GM18502 (cell line): ENCODE measurements around the gene UBE2L3.
A peak's percentile ranks its signal among the peaks of the same experiment; 100 is the strongest.
"Not testable (repeated sequence)": the region's sequence is repeated elsewhere in the genome, so short reads cannot be mapped to it uniquely, and the experiment has no call there.

Experiments
- ATAC-seq: cut with Tn5 transposase; IDR thresholded peaks from one replicate; pipeline ENCODE4 v1.9.1; 2021; ENCODE audit warnings: mild to moderate bottlenecking; ENCODE audit not compliant: unreplicated experiment, poor library complexity

The UBE2L3 gene

DNA sequence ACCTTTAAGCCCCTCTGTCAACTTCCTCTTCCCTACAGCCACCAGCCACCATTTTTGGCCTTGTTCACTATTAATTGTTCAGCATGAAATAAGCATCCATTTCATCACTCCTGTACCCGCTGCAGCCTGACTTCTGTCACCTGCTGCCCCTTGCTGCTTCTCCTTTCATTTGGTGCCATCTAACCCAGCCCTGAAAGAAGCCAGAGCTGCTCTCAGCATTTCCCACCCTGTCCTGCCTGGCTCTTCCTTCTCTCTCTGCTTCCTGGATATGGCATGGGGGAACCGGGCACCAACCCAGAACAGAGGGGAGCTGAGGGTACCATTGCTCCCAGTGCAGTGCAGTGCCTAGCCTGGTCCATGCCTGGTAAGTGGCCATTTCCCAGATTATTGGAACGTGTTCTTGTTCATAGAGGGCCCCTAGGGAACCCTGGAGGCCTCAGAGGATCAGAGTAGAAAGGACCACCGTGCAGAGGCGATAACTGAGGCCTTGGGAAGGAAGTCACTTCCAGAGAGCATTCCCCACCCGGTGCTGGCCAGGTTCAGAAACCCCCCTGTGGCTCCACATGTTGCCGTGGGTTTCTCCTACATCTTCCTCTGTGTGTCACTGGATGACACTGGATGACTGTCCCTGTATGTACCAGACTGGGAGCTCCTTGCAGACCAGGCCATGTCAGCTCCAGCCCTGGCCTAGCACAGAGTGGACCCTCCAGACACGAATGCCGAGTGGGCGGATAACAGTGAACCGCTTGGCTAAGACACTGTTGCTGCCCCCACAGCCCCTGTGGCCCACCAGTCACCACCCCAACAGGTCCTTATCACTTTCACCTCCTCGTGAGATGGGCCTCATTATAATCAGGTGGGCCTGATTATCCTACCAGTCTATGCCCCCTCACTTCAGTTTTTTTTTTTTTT is 57.6 kb downstream of the UBE2L3 start:
- ATAC-seq: no peak

- no peak for ATAC-seq
Measured at GRCh38 chr22:21626073-21626734, 58.7 kb downstream of the UBE2L3 start.

DNA sequence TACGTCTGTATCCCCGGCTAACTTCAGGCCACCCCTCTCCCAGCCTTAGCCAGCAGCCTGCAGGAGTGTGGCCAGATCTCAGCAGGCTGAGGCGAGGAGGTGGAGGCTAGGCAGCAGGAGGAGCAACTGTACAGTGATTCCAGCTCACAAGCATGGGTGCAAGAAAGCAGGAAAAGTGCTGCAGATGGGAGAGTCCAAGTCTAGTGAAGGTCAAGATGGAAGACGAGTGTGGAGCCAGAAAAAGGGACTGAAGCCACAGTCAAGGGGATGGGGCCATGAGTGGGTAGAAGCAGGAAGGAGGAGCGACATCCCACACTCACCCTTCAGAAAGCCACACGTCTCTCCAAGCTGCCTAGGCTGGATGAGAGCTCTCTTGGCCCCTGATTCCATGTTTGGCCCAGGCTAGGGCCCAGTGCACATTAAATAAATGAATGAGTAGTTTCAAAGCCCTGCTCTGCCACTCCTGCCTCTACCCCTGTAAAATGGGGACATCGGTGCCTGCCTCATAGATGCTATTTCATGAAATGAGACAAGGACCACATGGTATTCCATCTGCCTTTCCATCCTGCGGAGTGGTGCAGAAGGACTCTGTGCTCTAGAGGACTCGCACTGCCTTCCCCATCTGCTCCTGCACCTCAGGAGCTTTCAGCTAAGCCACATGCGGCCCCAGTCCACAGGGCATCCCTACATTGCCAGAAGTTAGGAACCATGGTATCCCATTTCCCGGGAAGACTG is 59.4 kb downstream of the UBE2L3 start:
- no peak for ATAC-seq

- no peak for ATAC-seq
Measured at GRCh38 chr22:21628386-21629254, 61.1 kb downstream of the UBE2L3 start.

GRCh38 chr22:21629255-21630149 is 62.0 kb downstream of the UBE2L3 start, which contains the start of gene YDJC:
YDJC (minus strand) TSS chr22:21630022; CDS start chr22:21630014, 8 bp downstream.
- peak; percentile 78 for ATAC-seq

DNA sequence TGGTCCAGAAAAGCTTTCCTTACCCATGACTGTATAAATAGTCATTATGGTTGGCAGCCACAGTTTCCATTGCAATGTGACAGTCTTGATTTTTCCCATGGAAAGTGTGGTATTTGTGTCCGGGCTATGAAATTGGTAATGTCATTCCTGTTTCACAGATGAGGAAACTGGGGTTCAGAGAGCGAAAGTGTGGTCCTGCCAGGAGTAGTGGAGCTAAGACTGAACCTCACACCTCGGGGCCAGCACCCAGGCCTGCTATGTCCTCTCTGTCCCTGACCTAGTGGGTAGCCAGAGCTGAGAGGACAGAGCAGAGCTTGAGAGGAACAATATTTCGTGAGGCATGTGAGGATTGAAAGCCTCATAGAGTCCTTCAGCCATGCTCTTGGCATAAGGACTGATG is 63.5 kb downstream of the UBE2L3 start:
- no peak for ATAC-seq

DNA sequence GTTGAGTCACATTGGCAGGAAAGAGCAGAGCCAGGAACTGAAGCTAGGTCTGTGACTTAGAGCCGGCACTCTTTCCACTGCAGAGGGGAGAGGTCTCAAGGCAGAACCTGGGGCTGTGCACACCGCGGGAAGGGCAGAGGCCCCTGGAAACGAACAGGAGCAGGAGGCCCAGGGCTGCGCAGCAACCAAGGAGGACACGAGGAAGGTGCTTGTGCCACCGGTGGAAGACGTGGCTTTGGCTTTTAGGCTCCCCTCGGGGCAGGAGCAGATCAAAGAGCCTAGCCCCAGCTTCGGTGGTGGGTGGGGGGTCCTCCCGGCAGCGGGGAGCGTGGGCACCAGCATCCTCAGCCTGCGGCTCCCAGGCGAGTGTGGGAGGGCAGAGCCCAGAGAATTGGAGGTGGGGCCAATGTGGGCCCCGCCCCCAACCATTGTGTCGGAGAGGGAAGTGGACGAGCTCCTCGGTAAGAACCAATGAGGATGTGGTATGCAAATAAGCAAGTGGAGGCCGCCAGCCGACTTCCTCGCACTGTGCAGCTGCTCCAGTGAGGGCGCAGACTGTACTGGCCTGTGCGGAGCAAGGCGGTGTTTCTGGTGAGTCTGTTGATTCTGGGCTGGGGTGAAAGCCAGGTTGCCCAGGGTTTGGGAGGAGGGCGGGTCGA is 64.9 kb downstream of the UBE2L3 start, which contains the start of gene CCDC116:
Gene CCDC116 (plus strand): TSS at position 524 of the 659 bp plus-strand sequence. CDS start 422 bp downstream, outside the sequence.
- no peak for ATAC-seq

DNA sequence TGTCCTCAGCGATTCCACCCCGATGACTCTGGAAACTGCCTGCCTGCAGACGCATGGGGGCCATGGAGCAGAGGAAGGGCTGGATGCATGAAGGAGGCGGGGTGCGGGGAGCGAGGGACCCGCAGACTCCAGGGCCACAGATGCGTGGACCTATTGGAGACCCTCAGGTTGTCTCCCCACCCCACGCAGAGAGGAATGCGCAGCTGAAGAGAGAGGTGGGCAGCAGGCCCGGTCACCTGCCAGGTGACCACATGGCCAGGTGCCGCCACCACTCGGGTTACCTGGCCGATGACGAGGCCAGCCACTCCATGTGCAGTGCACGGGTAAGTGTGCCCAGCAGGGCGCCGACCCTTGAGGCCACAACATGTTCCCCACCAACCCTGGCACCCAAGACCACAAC is 65.4 kb downstream of the UBE2L3 start:
- no peak for ATAC-seq

GRCh38 chr22:21633481-21633880 is 66.0 kb downstream of the UBE2L3 start:
- ATAC-seq: no peak

DNA sequence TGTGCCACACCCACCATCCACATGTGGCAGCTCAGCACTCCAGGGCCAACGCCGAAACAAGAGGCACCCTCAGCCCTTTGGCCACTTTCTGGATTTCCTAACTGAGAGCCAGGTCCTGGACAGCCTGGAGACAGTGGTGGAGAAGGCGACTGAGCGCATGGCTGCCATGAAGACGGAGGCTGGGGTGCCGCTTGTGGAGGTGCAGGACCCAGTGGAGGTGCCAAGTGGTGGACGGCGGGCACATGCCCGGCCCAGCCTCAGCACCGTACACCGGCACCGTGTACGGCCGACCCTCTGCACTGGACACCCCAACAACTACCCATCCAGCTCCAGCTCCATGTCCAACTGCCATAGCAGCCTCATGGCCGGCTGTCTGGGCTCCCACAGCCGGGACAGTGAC is 66.6 kb downstream of the UBE2L3 start:
- no peak for ATAC-seq

- no peak for ATAC-seq
Measured at GRCh38 chr22:21634844-21635243, 67.3 kb downstream of the UBE2L3 start.

GRCh38 chr22:21635771-21636510 is 68.4 kb downstream of the UBE2L3 start:
- no peak for ATAC-seq

DNA sequence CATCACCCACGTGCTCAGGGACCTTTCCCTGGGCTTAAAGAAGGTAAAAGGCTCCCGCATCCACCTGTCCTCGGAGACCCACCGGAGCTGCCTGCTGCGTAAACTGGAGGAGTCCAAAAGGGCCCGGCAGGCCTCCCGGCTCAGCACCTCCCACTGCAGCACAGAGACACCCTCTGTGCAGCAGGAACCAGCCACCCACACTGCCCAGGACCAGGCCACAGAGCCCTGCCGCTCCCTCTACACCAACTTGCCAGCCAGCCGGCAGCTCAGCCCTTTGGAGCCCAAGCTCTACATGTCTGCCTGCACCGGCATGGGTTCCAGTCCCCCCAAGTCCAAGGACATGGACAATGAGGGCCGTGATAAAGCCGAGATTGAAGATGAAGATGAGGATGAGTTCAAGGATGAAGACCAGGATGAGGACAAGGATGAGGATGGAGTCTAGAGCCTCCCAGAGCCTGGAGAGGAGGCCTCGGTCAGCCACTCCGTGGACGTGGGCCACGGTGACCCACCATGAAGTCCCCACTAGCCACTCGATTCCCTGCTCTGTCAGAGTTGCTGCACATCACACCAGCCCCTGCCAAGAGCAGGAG is 69.2 kb downstream of the UBE2L3 start:
- ATAC-seq: no peak

GRCh38 chr22:21637450-21637849 is 69.9 kb downstream of the UBE2L3 start:
- not testable (repeated sequence) for ATAC-seq

DNA sequence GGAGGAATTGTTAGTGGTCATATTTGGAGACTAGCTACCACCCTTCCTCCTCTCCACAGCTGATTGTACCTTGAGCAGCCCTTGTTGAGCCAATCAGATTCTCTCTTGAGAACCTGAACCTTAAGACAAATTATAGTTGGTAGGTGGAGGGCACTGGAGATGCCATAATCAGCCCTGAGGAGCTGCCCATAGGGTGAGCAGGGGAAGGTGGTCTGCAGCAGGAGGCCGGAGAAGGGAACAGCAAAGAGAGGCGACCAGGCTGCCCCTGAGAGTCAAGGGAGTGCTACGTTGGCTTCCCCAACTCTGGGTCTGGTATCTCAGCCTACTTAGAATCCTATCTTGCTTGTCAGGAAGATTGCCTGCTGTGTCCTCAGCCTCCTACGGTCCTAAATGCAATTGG is 71.8 kb downstream of the UBE2L3 start:
- no peak for ATAC-seq

- no peak for ATAC-seq
Measured at GRCh38 chr22:21640810-21641209, 73.3 kb downstream of the UBE2L3 start.

DNA sequence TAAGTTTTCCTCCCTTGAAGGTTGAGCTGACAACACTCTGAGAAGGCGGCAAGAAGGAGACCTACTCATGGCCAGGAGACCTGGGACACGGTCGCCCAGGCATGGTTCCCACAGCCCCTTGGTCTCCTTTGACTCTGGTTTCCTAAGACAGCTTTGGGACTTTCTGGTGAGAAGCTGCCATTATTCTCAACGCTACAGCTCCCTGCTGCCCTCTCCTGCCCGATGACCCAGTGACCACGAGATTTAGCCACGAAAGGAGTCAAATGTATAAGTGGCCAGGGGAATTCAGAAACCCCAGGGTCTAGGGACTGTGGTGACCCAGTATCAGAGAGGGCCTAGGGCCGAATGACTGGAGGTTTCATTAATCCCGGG is 73.9 kb downstream of the UBE2L3 start:
- peak; percentile 19 for ATAC-seq
